WTC11 (cell line): ENCODE results near the gene TMF1. TPM values are rescaled to one million over a fixed set of nuclear protein-coding genes. Genes with fewer than 3 reads are reported as not detected.

Source experiments
- ATAC-seq: fragments of 200-7000 bp; cut with Tn5 transposase; 2 replicates; pipeline ENCODE4 v1.10.0; 2021; ENCODE audit warnings: mild to moderate bottlenecking, moderate library complexity
- CTCF ChIA-PET: fragments of 300-600 bp; sonication (Branson Sonifier 250); formaldehyde crosslinking; loops from one replicate; lab custom pipeline; 2021; ENCODE audit warnings: antibody characterized with exemption; lab: Charles Lee
- POLR2A ChIA-PET: fragments of 350-600 bp; sonication (Branson Sonifier 250); formaldehyde crosslinking; loops from one replicate; lab custom pipeline; 2021; ENCODE audit warnings: antibody characterized with exemption; lab: Charles Lee
- DNase-seq: peaks from one replicate; pipeline ENCODE4 v3.0.0; 2021; ENCODE audit warnings: low spot score
- H3K27ac Mint-ChIP-seq: 2 replicates; pipeline ENCODE4 v1.8.0; 2021; ENCODE audit warnings: mixed read lengths
- H3K27me3 Mint-ChIP-seq: 2 replicates; pipeline ENCODE4 v1.8.0; 2021; ENCODE audit warnings: low read depth, mild to moderate bottlenecking, moderate library complexity, mixed read lengths
- H3K36me3 Mint-ChIP-seq: 2 replicates; pipeline ENCODE4 v1.8.0; 2021; ENCODE audit warnings: mixed read lengths
- H3K4me1 Mint-ChIP-seq: 2 replicates; pipeline ENCODE4 v1.8.0; 2022; ENCODE audit warnings: mixed read lengths
- H3K4me3 Mint-ChIP-seq: 2 replicates; pipeline ENCODE4 v1.8.0; 2021; ENCODE audit warnings: mild to moderate bottlenecking, moderate library complexity, mixed read lengths
- H3K9me3 Mint-ChIP-seq: 2 replicates; pipeline ENCODE4 v1.8.0; 2021; ENCODE audit warnings: mixed read lengths
- ATF1 ChIP-seq: sonication (generic); formaldehyde crosslinking; IDR thresholded peaks from 2 replicates; pipeline ENCODE4 v1.8.1; 2023; ENCODE audit warnings: mild to moderate bottlenecking, moderate library complexity, missing genetic modification reagents
- CREB1 ChIP-seq: sonication (generic); formaldehyde crosslinking; IDR thresholded peaks from 2 replicates; pipeline ENCODE4 v1.8.0; 2023; ENCODE audit warnings: mild to moderate bottlenecking, missing genetic modification reagents
- ESRRA ChIP-seq: sonication (generic); formaldehyde crosslinking; IDR thresholded peaks from 2 replicates; pipeline ENCODE4 v1.8.1; 2022; ENCODE audit warnings: mild to moderate bottlenecking, missing genetic modification reagents, borderline replicate concordance
- GABPB1 ChIP-seq: sonication (generic); formaldehyde crosslinking; IDR thresholded peaks from 2 replicates; pipeline ENCODE4 v1.8.1; 2023; ENCODE audit warnings: mild to moderate bottlenecking, missing genetic modification reagents
- HMGA2 ChIP-seq: fragments of 250-450 bp; sonication (Bioruptor Pico); IDR thresholded peaks from 2 replicates; pipeline ENCODE4 v1.4.0; 2021; ENCODE audit warnings: mild to moderate bottlenecking, moderate library complexity
- IRF2 ChIP-seq: sonication (generic); formaldehyde crosslinking; IDR thresholded peaks from 2 replicates; pipeline ENCODE4 v1.8.0; 2022; ENCODE audit warnings: low read depth, missing genetic modification reagents, borderline replicate concordance
- NR2C2 ChIP-seq: sonication (generic); formaldehyde crosslinking; IDR thresholded peaks from 2 replicates; pipeline ENCODE4 v1.8.0; 2022; ENCODE audit warnings: mild to moderate bottlenecking, missing genetic modification reagents
- NR3C1 ChIP-seq: sonication (generic); formaldehyde crosslinking; conservative IDR thresholded peaks from 2 replicates; pipeline ENCODE4 v1.8.1; 2023; ENCODE audit warnings: low read depth, mild to moderate bottlenecking, missing genetic modification reagents
- ZNF263 ChIP-seq: sonication (generic); formaldehyde crosslinking; IDR thresholded peaks from 2 replicates; pipeline ENCODE4 v1.8.1; 2022; ENCODE audit warnings: low read depth, mild to moderate bottlenecking, moderate library complexity, missing genetic modification reagents
- ZNF317 ChIP-seq: sonication (generic); formaldehyde crosslinking; IDR thresholded peaks from 2 replicates; pipeline ENCODE4 v1.8.1; 2023; ENCODE audit warnings: low read depth, mild to moderate bottlenecking, moderate library complexity, missing genetic modification reagents, borderline replicate concordance
- total RNA-seq: library from RNA; stranded (reverse); gene quantifications from 3 replicates; pipeline ENCODE4 v1.2.3, GENCODE V29; 2021
- TF ChIP-seq, protein P1 (sequence below): sonication (generic); formaldehyde crosslinking; IDR thresholded peaks from 2 replicates; pipeline ENCODE4 v1.8.0; 2023; ENCODE audit warnings: missing genetic modification reagents, mild to moderate bottlenecking, borderline replicate concordance
- TF ChIP-seq, protein P2 (sequence below): sonication (generic); formaldehyde crosslinking; conservative IDR thresholded peaks from 2 replicates; pipeline ENCODE4 v1.8.1; 2022; ENCODE audit warnings: mild to moderate bottlenecking, missing genetic modification reagents
- TF ChIP-seq, protein P3 (sequence below): sonication (generic); formaldehyde crosslinking; IDR thresholded peaks from 2 replicates; pipeline ENCODE4 v1.8.1; 2022; ENCODE audit warnings: mild to moderate bottlenecking, missing genetic modification reagents, moderate library complexity, borderline replicate concordance
- TF ChIP-seq, protein P4 (sequence below): fragments of 200-600 bp; IDR thresholded peaks from 2 replicates; pipeline ENCODE4 v1.8.0; 2022; ENCODE audit warnings: antibody characterized with exemption
- TF ChIP-seq, protein P5 (sequence below): sonication (generic); formaldehyde crosslinking; conservative IDR thresholded peaks from 2 replicates; pipeline ENCODE4 v1.8.1; 2023; ENCODE audit warnings: mild to moderate bottlenecking, low read depth, missing genetic modification reagents, moderate library complexity
- TF ChIP-seq, protein P6 (sequence below): sonication (generic); formaldehyde crosslinking; IDR thresholded peaks from 2 replicates; pipeline ENCODE4 v1.8.1; 2023; ENCODE audit warnings: mild to moderate bottlenecking, missing genetic modification reagents, moderate library complexity
- TF ChIP-seq, protein P7 (sequence below): sonication (generic); formaldehyde crosslinking; IDR thresholded peaks from 2 replicates; pipeline ENCODE4 v1.8.1; 2022; ENCODE audit warnings: missing genetic modification reagents, borderline replicate concordance
- TF ChIP-seq, protein P8 (sequence below): fragments of 250-450 bp; sonication (Bioruptor Pico); IDR thresholded peaks from 2 replicates; pipeline ENCODE4 v1.8.0; 2021; ENCODE audit warnings: mild to moderate bottlenecking
- TF ChIP-seq, protein P9 (sequence below): fragments of 250-450 bp; sonication (Bioruptor Pico); IDR thresholded peaks from 2 replicates; pipeline ENCODE4 v2.1.2; 2022; ENCODE audit warnings: mild to moderate bottlenecking, moderate library complexity

TMF1 gene
- total RNA-seq, 1 experiment from 2014 or later = 23.9 TPM

DNA sequence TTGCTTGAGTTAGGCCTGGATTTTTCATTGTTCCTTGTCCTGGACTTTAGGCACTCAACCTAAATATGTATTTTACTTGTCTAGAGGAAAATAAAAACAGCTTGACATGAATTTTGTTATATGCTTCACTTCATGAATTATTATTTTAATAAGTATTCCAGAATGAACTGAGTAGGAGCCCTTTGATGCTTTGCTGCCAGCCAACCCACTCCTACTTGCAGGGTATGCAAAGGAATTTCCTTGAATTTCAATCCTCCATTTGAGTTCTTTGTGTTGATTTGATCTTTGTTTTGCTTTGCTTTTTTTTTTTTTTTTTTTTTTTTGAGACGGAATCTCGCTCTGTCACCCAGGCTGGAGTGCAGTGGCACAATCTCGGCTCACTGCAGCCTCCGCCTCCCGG, 44.2 kb upstream of the TMF1 start (continued):
- TF ChIP-seq, protein P1, sequence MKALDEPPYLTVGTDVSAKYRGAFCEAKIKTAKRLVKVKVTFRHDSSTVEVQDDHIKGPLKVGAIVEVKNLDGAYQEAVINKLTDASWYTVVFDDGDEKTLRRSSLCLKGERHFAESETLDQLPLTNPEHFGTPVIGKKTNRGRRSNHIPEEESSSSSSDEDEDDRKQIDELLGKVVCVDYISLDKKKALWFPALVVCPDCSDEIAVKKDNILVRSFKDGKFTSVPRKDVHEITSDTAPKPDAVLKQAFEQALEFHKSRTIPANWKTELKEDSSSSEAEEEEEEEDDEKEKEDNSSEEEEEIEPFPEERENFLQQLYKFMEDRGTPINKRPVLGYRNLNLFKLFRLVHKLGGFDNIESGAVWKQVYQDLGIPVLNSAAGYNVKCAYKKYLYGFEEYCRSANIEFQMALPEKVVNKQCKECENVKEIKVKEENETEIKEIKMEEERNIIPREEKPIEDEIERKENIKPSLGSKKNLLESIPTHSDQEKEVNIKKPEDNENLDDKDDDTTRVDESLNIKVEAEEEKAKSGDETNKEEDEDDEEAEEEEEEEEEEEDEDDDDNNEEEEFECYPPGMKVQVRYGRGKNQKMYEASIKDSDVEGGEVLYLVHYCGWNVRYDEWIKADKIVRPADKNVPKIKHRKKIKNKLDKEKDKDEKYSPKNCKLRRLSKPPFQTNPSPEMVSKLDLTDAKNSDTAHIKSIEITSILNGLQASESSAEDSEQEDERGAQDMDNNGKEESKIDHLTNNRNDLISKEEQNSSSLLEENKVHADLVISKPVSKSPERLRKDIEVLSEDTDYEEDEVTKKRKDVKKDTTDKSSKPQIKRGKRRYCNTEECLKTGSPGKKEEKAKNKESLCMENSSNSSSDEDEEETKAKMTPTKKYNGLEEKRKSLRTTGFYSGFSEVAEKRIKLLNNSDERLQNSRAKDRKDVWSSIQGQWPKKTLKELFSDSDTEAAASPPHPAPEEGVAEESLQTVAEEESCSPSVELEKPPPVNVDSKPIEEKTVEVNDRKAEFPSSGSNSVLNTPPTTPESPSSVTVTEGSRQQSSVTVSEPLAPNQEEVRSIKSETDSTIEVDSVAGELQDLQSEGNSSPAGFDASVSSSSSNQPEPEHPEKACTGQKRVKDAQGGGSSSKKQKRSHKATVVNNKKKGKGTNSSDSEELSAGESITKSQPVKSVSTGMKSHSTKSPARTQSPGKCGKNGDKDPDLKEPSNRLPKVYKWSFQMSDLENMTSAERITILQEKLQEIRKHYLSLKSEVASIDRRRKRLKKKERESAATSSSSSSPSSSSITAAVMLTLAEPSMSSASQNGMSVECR (CRISPR knock-in tag) = no peak
- TF ChIP-seq, protein P2, sequence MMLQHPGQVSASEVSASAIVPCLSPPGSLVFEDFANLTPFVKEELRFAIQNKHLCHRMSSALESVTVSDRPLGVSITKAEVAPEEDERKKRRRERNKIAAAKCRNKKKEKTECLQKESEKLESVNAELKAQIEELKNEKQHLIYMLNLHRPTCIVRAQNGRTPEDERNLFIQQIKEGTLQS = no peak
- TF ChIP-seq GABPB1 (CRISPR knock-in tag) (no peak), ZNF263 (CRISPR knock-in tag) (no peak), NR3C1 (CRISPR knock-in tag) (no peak), ATF1 (no peak)
- TF ChIP-seq, protein P3, sequence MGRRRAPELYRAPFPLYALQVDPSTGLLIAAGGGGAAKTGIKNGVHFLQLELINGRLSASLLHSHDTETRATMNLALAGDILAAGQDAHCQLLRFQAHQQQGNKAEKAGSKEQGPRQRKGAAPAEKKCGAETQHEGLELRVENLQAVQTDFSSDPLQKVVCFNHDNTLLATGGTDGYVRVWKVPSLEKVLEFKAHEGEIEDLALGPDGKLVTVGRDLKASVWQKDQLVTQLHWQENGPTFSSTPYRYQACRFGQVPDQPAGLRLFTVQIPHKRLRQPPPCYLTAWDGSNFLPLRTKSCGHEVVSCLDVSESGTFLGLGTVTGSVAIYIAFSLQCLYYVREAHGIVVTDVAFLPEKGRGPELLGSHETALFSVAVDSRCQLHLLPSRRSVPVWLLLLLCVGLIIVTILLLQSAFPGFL (CRISPR knock-in tag) = no peak
- TF ChIP-seq, protein P4, sequence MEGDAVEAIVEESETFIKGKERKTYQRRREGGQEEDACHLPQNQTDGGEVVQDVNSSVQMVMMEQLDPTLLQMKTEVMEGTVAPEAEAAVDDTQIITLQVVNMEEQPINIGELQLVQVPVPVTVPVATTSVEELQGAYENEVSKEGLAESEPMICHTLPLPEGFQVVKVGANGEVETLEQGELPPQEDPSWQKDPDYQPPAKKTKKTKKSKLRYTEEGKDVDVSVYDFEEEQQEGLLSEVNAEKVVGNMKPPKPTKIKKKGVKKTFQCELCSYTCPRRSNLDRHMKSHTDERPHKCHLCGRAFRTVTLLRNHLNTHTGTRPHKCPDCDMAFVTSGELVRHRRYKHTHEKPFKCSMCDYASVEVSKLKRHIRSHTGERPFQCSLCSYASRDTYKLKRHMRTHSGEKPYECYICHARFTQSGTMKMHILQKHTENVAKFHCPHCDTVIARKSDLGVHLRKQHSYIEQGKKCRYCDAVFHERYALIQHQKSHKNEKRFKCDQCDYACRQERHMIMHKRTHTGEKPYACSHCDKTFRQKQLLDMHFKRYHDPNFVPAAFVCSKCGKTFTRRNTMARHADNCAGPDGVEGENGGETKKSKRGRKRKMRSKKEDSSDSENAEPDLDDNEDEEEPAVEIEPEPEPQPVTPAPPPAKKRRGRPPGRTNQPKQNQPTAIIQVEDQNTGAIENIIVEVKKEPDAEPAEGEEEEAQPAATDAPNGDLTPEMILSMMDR = no peak
- TF ChIP-seq, protein P5, sequence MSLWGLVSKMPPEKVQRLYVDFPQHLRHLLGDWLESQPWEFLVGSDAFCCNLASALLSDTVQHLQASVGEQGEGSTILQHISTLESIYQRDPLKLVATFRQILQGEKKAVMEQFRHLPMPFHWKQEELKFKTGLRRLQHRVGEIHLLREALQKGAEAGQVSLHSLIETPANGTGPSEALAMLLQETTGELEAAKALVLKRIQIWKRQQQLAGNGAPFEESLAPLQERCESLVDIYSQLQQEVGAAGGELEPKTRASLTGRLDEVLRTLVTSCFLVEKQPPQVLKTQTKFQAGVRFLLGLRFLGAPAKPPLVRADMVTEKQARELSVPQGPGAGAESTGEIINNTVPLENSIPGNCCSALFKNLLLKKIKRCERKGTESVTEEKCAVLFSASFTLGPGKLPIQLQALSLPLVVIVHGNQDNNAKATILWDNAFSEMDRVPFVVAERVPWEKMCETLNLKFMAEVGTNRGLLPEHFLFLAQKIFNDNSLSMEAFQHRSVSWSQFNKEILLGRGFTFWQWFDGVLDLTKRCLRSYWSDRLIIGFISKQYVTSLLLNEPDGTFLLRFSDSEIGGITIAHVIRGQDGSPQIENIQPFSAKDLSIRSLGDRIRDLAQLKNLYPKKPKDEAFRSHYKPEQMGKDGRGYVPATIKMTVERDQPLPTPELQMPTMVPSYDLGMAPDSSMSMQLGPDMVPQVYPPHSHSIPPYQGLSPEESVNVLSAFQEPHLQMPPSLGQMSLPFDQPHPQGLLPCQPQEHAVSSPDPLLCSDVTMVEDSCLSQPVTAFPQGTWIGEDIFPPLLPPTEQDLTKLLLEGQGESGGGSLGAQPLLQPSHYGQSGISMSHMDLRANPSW = no peak
- TF ChIP-seq, protein P6, sequence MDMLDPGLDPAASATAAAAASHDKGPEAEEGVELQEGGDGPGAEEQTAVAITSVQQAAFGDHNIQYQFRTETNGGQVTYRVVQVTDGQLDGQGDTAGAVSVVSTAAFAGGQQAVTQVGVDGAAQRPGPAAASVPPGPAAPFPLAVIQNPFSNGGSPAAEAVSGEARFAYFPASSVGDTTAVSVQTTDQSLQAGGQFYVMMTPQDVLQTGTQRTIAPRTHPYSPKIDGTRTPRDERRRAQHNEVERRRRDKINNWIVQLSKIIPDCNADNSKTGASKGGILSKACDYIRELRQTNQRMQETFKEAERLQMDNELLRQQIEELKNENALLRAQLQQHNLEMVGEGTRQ (CRISPR knock-in tag) = no peak
- TF ChIP-seq, all 79 proteins: peak for 0

DNA sequence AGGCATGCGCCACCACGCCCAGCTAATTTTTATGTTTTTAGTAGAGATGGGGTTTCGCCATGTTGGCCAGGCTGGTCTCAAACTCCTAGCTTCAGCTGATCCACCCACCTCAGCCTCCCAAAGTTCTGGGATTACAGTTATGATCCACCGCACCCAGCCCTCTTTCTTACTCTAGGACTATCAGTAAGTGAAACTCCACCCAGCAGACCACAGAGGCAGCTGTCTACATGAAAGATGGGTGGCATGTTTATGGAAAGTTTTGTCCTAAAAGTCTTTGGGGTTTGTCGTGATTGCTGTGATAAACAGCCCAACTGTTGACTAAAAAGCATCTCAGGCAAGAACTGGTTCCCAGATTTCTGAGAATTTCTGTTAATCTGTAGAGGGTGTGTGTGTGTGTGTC, 43.5 kb upstream of the TMF1 start:
- Mint-ChIP-seq H3K27ac (no peak overlapping the region), H3K4me1 (peaks cover 43% of the 10 kb centered on the region), H3K36me3 (no peaks in the 10 kb centered on the region), H3K9me3 (no peaks in the 10 kb centered on the region), H3K27me3 (no peaks in the 10 kb centered on the region), H3K4me3 (no peak overlapping the region)
- ATAC-seq (no peak), DNase-seq (no peak)
- POLR2A ChIA-PET = no interaction called here
- CTCF ChIA-PET = interaction anchor here (0.6 kb wide), 1 partner anchor 115 kb away, joined by 3 read pairs; no protein-coding TSS in a partner anchor
- no peak for TF ChIP-seq HMGA2 (CRISPR knock-in tag)
- TF ChIP-seq NR2C2 (CRISPR knock-in tag) = no peak
- TF ChIP-seq ATF1 = no peak
- no peak for TF ChIP-seq IRF2 (CRISPR knock-in tag)
- TF ChIP-seq, protein P7, sequence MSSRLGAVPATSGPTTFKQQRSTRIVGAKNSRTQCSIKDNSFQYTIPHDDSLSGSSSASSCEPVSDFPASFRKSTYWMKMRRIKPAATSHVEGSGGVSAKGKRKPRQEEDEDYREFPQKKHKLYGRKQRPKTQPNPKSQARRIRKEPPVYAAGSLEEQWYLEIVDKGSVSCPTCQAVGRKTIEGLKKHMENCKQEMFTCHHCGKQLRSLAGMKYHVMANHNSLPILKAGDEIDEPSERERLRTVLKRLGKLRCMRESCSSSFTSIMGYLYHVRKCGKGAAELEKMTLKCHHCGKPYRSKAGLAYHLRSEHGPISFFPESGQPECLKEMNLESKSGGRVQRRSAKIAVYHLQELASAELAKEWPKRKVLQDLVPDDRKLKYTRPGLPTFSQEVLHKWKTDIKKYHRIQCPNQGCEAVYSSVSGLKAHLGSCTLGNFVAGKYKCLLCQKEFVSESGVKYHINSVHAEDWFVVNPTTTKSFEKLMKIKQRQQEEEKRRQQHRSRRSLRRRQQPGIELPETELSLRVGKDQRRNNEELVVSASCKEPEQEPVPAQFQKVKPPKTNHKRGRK (CRISPR knock-in tag) = no peak
- TF ChIP-seq ESRRA (CRISPR knock-in tag) = no peak
- no peak for TF ChIP-seq ZNF317
- TF ChIP-seq CREB1 = no peak
- TF ChIP-seq, protein P8, sequence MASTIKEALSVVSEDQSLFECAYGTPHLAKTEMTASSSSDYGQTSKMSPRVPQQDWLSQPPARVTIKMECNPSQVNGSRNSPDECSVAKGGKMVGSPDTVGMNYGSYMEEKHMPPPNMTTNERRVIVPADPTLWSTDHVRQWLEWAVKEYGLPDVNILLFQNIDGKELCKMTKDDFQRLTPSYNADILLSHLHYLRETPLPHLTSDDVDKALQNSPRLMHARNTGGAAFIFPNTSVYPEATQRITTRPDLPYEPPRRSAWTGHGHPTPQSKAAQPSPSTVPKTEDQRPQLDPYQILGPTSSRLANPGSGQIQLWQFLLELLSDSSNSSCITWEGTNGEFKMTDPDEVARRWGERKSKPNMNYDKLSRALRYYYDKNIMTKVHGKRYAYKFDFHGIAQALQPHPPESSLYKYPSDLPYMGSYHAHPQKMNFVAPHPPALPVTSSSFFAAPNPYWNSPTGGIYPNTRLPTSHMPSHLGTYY (CRISPR knock-in tag) = no peak
- TF ChIP-seq, protein P9, sequence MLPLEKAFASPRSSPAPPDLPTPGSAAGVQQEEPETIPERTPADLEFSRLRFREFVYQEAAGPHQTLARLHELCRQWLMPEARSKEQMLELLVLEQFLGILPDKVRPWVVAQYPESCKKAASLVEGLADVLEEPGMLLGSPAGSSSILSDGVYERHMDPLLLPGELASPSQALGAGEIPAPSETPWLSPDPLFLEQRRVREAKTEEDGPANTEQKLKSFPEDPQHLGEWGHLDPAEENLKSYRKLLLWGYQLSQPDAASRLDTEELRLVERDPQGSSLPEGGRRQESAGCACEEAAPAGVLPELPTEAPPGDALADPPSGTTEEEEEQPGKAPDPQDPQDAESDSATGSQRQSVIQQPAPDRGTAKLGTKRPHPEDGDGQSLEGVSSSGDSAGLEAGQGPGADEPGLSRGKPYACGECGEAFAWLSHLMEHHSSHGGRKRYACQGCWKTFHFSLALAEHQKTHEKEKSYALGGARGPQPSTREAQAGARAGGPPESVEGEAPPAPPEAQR (CRISPR knock-in tag) = no peak
